Daoy (cell line): ENCODE results near the gene CMYA5. TPM values are rescaled to one million over a fixed set of nuclear protein-coding genes. Genes with fewer than 3 reads are reported as not detected.
"Not testable (repeated sequence)": the region's sequence is repeated elsewhere in the genome, so short reads cannot be mapped to it uniquely, and the experiment has no call there.

Source experiments
- DNase-seq: peaks from one replicate; pipeline ENCODE4 v3.0.0-alpha.2; 2015; ENCODE audit warnings: low read depth
- total RNA-seq: library from RNA; depleted of rRNA; stranded (reverse); fragments of >200 nt; shearing (Covaris generic); gene quantifications from 2 replicates; pipeline ENCODE4 v1.2.3, GENCODE V29; 2014

CMYA5 gene
- total RNA-seq, 1 experiment from 2014 or later = 0.17 TPM

DNA sequence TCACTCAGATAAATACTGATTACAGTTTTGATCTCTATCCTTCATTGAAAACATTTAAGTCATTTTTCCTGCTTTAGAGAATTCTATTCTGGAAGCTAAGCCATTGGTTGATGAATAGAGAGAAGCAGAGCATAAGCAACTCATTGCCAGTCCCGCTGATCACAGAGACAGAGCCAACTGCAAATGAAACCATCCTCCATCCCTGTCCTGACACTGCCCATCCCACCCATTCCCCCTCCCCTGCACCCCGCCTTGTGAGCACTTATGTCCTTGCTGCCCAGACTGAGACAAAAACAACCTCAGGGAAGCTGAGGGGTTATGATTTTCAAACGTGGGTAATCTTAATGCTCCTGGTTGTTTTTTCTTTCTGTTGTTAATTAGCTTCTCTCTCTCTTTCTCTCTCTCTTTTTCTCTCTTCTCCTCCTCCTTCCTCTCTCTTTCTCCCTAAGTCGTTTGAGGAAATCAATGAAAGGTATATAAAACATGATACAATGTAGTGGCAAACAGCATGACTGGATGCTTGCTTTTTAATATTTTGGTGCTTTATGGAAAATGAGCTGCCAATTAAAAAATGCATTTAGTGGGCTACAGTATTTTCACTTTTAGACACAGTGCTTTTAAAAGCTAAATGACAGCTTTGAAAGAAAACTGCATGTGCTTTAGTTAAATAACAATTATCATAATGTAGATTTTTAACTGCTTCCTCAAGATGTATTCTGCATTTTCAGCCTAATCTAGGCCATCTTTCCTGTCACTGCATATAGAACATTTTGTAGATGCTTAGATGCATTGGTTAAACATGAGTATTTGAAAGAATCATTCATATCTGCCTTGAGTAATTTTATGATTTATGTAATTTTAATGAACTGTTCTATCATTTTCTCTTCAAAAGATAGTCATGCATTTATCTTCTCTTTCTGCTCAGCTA is 57.3 kb downstream of the CMYA5 start:
- DNase-seq = no peak

DNA sequence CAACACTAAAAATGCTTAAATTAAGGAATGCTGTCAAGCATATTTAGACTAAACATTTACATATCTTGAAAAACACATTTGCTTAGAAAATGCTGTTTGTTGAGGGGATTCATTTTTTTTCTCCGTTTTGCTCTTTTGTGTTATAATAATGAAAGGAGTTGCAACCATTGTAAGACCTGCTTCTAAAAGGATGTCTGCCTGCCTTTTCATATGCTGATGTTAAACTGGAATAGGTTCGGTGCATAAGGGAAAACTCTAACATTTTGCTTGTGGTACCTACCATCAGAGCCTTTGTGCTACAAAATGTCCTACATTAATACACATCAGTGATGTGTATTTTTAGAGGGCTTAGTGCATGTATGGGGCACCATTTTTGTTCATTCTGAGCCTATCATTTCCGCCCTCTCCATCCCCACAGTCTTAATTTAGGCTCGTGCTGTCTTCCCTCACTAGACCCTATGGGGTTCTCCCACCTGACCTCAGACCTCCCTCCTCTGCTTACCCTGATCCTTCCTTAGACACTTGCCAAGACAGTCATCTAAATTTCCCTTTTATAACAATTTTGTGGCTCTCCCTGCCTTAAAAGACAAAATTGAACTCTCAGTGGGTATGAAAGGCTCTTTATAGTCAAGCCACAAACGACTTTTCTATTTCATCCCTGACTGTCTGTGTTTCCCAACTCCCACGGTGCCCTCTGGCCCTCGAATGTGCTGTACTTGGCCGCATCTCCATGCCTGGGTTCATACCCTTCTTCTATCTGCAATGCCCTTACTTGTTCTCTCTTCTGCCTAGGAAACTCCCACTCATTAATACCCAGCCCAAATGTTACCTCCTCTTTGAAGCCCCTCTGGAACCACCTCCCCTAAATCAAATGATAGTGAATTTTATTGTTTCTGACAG is 61.2 kb downstream of the CMYA5 start:
- no peak for DNase-seq

DNA sequence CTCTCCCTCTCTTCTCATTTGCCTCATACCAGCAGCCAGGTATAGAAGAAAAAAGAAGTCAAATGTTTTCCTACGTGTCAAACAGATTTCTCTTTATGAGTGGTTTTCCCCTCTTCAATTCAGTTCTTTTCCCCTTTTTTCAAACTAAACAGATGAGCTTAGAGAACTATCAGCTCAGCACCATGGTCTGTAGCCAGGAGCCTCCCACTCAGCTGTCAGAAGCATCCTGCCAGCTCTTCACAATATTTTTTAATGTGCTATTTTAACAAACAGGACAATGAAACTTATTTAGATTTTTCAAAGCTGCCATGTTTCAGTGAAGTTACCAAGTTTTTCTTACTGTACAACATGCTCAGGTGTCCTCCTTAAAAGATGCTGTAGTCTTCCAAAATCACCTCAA is 63.5 kb downstream of the CMYA5 start:
- no peak for DNase-seq

DNA sequence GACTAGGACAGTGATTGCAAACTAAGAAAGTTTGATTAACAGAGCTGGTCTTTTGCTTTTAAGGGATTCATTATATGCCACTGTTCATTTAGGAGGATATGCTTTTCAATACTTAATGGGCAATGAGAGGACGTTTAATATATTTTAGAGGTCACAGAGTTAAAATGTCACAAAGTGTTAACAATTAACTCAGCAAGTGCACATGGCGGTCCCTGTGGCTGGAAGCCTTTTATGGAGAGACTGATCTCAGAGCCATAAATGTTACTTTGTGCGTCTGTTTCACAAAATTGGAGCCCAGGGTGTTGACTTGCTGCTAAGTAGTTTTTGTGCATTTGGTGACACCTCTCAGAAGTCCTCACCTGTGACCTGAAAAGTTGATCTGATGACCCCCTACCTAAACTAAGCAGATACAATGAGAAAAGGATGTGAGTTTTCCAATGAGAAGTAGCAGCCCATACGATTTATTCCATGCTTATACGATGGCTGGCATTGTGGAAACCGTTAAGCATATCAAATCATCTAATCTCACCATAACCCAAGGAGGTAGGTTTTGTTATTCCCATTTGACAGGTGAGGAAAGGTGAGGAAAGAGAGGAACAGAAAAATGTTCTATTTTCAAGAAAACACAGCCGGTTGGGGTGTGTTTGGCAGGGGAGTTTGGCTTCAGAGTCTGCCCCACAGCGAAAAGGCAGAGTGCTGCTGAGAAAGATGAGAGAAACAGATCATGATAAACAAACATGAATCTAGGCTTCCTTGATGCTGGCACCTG is 64.4 kb downstream of the CMYA5 start:
- no peak for DNase-seq

DNA sequence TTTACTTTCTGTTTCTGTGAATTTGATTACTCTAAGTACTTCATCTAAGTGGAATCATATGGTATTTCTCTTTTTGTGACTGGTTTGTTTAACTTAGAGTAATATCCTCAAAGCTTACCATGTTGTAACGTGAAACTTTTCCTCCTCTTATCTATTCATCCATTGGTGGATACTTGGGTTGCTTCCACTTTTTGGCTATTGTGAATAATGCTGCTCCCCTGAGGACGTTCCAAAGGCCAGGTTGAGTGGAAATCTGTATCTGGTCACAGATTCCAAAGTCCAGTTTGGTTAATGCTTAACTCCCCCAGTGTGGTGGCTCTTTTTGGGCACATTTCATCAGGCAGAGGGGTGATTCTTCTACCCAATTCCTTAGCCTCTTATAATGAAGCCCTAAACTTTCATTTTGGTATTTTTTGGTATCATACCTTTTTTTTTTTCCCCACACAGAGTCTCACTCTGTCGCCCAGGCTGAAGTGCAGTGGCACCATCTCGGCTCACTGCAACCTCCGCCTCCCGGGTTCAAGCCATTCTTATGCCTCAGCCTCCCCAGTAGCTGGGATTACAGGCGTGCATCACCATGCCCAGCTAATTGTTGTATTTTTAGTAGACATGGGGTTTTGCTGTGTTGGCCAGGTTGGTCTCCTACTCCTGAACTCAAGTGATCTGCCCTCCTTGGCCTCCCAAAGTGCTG is 65.4 kb downstream of the CMYA5 start:
- DNase-seq = no peak

DNA sequence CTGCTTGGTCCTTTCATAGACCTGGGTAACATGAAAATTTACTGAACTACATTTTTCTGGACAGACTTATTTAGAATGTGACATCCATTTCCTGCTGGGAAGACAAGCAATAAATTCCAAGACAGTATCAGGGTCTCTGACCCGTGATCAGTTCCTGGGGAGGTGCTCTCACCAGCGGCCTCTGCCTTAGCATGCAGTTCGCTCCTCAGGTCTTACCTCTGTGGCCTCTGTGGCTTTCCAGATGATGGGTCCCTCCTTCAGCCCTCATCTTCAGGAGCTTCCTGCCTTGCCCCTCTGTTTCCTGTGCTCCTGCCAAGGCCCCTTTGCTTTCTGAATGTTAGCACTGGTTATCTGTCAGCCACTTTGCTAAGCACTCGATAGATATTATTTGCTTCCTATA is 66.4 kb downstream of the CMYA5 start:
- DNase-seq = no peak

DNA sequence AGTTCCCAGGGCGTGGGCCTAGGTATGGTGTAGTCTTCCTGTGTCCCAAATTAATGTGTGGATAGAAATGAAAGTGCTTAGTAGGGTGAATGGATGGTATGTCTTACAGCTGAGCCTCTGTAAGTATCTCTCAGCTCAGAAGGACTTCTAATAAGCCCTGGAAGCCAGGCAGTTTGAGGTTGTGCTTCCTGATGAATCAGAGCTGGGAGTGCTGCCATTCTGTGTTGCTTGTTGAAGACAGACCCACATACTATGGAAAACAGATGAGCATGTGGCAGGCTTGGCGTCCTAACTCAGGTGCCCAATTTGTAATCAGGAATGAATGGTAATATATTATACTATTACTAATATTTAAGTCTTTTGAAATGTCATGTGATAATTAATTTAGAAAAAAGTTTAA is 69.8 kb downstream of the CMYA5 start:
- DNase-seq = peak; percentile 58

DNA sequence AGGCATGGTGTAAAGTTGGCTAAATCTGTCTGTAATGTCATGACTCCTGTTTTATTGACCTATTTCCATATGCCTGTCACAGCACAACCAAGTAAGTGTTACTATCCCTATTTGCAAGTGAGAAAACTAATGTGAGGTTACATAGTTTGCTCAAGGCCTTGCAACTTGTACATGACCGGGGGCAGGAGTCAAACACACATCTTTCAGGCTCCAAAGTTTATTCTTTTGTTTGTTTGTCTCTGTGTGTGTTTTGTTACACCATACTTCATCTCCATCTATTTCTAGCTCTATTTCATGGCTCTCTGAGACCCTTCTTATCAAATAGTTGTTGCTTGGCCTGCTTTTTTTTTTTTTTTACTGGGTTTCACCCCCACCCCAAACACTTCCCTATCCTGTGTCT is 70.2 kb downstream of the CMYA5 start:
- DNase-seq = no peak

DNA sequence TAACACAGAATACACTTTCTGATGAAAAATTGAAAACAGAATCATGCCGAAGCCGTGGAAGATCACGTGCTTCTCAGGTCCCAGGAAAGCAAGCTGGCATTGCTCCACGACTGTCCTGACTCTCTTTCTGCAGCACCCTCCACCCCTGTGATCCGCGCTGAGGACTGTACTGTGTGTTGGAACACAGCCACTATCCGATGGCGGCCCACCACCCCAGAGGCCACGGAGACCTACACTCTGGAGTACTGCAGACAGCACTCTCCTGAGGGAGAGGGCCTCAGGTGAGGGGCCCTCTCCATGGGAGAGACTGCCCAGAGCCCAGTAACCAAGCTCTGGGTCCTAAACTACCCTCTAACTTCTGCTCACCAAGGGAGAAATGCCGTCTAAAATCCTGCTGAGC is 73.3 kb downstream of the CMYA5 start:
- DNase-seq = no peak

DNA sequence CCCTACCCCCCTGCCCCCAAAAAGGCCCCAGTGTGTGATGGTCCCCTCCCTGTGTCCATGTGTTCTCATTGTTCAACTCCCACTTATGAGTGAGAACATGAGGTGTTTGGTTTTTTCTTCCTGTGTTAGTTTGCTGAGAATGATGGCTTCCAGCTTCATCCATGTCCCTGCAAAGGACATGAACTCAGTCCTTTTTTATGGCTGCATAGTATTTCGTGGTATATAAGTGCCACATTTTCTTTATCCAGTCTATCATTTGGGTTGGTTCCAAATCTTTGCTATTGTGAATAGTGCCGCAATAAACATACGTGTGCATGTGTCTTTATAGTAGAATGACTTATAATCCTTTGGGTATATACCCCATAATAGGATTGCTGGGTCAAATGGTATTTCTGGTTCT is 74.5 kb downstream of the CMYA5 start:
- not testable (repeated sequence) for DNase-seq

DNA sequence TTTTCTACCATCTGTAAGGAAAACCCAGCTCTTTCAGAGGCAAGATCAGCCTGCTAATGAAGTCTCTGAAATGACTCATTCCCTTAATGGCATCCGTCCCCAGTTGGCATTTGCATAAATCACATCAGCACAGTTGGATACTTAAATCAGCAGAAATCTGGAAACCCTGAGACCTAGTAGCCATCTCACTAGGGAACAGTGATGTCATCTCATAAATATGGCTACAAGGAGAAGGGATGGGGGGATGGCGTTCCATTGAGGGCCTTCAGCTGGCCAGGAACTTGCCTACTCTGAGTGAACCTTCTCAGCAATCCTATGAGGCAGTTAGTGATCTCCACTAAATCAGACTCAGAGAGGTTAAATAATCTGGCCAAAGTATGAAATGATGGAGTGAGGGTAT is 81.8 kb downstream of the CMYA5 start:
- DNase-seq = peak; percentile 64

DNA sequence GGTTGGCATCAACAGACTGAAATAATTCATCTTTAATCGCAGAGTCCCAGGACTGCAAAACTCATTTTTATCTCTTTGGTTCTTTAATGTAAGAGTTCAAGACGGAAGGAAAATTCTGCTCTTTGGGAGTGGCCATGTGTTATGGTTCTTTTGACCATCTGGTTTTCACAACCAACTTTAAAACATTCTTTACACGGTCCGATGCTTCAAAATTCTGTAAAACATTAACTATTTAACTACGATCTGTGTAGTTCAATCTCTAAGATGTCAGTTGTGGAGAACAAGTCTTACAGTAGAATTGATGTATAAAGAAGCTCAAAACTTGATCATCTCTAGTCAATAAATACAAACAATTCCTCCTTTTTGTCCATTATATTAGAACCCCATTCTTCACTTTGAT is 83.0 kb downstream of the CMYA5 start:
- DNase-seq = no peak

DNA sequence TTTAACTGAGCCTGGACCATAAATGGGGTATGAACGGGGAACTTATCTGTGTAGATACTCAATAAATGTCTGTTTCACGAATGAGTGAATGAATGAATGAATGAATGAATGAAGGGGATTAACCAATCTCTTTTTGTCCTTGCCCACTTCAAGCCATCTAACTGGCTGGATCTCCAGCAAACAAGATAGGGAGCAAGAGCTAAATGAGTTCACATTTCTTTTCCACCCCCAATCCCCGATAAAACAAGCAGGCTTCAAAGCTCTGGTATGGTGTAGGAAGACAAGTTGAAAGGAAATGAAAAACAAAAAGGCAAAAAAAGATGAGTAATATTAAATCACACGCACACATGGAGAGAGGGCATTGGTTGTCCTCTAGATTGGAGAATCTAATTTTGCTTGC is 84.0 kb downstream of the CMYA5 start:
- DNase-seq = no peak

DNA sequence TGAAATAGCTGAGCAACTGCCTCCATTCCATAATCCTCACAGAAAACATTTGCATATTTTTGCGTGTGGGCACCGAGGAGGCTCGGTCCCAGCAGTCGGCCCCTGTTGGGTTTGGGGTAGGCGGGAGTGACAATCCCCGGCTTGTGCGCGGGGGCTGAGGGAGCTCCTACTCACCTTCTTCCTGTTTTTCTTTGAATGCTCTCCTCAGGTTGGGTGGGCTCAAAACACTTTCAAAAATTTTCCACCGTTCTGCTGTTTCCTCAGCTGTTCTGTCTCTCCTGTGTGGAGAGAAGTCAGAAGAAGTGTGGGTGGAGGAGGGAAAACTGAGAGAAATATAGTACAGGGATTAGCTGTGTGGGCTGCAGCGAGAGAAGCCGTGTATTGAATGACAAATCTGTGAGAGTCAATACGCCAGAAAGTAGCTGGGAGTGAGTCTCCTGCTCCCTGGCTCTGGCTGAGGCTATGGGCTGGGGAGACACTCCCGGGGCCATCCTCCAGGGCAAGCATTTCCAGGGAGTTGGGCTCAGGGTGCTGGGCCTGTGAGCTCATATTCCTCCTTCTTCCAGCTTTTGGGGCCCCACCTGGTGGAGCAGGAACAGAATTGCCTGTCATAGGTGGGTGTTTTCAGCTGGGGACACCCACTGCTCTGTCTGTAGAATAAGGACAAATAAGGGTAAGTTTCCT is 84.7 kb downstream of the CMYA5 start:
- DNase-seq = peak; percentile 37

DNA sequence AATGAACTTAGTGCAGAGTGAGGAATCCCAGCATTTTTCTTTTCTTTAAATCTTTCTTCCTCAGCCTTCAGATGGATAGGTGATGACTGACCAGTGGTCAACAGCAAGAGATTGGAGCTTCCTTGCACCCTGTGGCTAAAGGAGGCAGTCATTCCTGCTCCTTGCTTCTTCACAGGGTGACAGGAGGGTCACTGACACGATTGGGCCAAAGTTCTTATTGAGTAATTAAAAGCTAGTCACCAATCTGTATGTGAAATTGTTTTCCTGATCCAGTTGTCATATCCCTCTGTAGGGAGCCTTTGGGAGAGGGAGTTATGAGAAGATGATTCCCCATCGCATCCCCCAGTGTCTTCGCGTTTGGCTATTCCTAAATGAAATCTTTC is 85.2 kb downstream of the CMYA5 start:
- no peak for DNase-seq

DNA sequence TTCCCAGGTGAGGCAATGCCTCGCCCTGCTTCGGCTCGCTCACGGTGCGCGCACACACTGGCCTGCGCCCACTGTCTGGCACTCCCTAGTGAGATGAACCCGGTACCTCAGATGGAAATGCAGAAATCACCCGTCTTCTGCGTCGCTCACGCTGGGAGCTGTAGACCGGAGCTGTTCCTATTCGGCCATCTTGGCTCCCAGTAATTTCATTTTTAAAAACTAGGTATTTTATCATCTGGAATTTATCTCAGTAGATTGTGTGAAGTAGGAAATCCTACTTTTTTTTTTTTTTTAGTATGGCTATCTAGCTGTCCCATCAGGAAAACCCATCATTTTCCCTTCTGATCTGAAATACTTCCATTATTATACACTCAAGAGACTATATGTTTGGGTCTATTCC is 95.1 kb downstream of the CMYA5 start:
- DNase-seq = not testable (repeated sequence)

DNA sequence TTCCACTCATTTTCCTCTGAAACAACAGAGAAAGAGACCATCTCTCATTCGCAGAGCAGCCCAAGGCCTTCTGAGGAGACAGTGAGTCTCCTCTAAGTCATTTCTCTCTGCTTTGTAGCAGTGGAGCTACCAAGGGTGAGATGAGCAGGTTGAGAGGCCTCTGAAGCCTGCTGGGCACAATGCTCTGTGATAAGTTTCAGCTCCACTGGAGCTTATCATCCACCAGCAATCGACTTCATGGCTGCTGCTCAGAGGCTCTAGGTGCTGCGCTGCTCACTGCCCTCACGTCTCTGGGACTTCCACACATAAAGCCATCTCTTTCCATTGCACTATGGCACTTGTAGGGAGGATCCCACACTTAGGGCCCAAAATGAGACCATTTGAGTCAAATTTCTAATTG is 96.3 kb downstream of the CMYA5 start:
- DNase-seq = no peak

DNA sequence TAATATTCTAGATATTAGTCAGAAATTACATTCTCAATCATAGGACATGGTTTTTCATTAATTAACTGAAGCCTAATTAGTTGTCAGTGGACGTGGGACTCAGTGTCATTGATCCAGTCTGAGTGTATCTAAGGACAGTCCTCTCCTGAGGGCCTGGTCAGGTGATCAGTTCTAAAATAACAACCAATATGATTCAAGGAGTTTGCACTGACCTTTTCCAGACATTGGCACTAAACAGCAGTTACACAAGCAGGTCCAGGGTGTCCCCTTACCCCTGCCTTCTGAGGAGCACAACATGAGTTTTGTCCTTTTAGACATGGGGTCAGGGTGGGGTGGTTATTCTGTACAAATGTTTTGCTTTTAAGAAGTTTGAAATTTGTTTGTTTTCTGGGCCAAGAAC is 97.8 kb downstream of the CMYA5 start:
- no peak for DNase-seq

DNA sequence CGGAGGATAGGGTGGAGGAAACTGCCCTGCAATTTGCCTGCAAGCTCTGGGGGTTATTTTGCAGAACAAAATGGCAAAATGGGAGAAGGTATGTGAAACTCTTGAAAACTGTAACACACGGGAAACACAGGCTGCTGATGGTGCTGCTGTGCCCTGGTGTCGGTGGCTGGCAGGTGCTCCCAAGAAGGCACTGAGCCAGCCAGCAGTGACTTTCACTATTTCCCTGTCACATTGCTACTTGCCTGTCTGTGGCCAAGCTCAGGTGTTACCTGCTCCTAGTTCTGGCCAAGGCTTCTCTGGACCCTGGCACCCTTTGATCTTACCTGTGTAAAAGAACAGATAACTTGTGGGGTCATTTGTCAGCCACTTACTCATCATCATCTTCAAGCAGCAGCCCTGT is 102.2 kb downstream of the CMYA5 start:
- no peak for DNase-seq

DNA sequence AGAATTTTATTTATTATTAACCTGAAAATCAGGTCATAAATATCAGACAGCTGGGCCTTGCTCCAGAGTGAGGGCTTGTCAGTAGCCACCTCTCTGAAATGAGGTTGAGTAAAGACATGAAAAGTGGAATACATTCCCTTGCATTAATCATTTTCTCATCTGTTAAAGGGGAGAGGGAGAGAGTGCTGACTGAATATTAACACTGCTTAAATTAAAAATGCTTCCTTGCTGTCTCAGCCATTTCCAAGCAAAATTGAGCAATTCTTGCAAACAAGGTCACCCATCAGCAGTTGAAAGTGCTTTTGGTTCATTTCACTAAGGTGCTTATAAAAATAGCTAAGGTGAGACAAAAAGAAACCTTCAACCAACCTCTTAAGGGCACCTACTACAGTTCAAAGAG is 102.8 kb downstream of the CMYA5 start:
- DNase-seq = no peak

DNA sequence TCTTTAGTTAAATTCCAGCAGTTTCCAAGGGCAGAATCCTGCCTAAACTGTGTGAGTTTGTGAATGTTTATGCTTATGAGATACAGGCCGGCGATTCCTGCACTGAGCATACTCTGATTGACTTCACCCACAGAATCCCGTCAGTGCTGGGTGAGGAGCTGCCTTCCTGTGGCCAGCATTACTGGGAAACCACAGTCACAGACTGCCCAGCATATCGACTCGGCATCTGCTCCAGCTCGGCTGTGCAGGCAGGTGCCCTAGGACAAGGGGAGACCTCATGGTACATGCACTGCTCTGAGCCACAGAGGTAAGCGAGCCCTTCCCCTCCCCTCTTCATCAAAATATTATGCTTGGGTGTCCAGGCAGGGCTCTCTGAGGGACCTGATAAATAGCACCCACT is 103.7 kb downstream of the CMYA5 start:
- no peak for DNase-seq
